ENCODE results near the gene TNFRSF1A.

GRCh38 chr12:6335451-6336078, 6.3 kb downstream of the TNFRSF1A start:
- TF ChIP-seq CTCF (IDR thresholded peaks at IDR 0.05; ENCODE audit: borderline replicate concordance, extremely low read depth, low read length, poor library complexity, severe bottlenecking) (peak; percentile 94), EZH2 (IDR thresholded peaks at IDR 0.05; ENCODE audit: borderline replicate concordance, low read depth, low read length, severe bottlenecking) (no peak)
